GM12892 (cell line): Measurements from ENCODE around the gene HSPA12A.

ENCODE experiments used
- DNase-seq: peaks from one replicate; pipeline ENCODE4 v3.0.0; 2011; ENCODE audit not compliant: insufficient read length
- FAIRE-seq: peaks from 2 replicates; lab custom pipeline; 2011; peaks lifted over from hg19 to GRCh38; lab: Jason Lieb, UNC
- POLR2A ChIP-seq: IDR thresholded peaks from 2 replicates; pipeline ENCODE4 v1.6.1; 2011; ENCODE audit warnings: low read depth, low read length, control low read depth
- POLR2AphosphoS5 ChIP-seq: IDR thresholded peaks from 2 replicates; pipeline ENCODE4 v1.6.1; 2011; ENCODE audit warnings: low read depth, low read length, control low read depth
- TAF1 ChIP-seq: IDR thresholded peaks from 2 replicates; pipeline ENCODE4 v1.6.1; 2011; ENCODE audit warnings: low read depth, mild to moderate bottlenecking, control low read depth, low read length, borderline replicate concordance

The HSPA12A gene

GRCh38 chr10:116668018-116668417, 74.3 kb downstream of the HSPA12A start:
- DNase-seq (no peak), FAIRE-seq (no peak)

GRCh38 chr10:116667484-116667883, 74.9 kb downstream of the HSPA12A start:
- FAIRE-seq: no peak
- no peak for DNase-seq
- TF ChIP-seq TAF1 (no peak), POLR2AphosphoS5 (no peak)

More at GRCh38 chr10:116668018-116668417, 74.3 kb downstream of the HSPA12A start:
- TF ChIP-seq POLR2AphosphoS5 (no peak), TAF1 (no peak), POLR2A (no peak)

GRCh38 chr10:116665541-116666125, 76.7 kb downstream of the HSPA12A start:
- TF ChIP-seq POLR2A (no peak), POLR2AphosphoS5 (no peak), TAF1 (no peak)
- no peak for DNase-seq
- FAIRE-seq: no peak

DNA sequence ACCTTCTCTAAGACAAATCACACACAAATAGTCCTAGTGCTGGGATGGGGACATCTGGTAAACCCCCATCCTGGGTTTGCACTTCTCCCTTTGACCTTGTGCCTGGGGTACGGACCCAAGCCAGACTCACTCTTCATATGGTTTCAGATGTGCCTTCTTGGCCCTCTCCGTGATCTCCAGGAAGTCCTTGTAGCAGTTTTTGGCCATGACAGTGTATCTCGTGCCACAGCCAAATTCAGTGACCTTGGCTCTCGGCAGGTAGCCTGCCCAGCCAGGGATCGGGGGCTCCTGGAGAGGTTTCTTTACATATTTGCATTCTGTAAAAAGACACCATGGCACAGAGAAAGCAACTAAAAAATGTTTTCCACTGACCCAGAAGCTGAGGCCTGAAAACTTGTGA, 77.7 kb downstream of the HSPA12A start:
- no peak for FAIRE-seq
- TF ChIP-seq TAF1: no peak
- no peak for TF ChIP-seq POLR2AphosphoS5
- TF ChIP-seq POLR2A: no peak
- DNase-seq: no peak

- no peak for TF ChIP-seq TAF1
- TF ChIP-seq POLR2AphosphoS5: no peak
- TF ChIP-seq POLR2A: no peak
- DNase-seq (no peak), FAIRE-seq (no peak)
Measured at GRCh38 chr10:116663342-116663741, 79.0 kb downstream of the HSPA12A start.

- DNase-seq: no peak
- no peak for FAIRE-seq
- TF ChIP-seq POLR2A: no peak
- TF ChIP-seq POLR2AphosphoS5: no peak
- TF ChIP-seq TAF1: no peak
Measured at GRCh38 chr10:116660860-116661259, 81.5 kb downstream of the HSPA12A start.

DNA sequence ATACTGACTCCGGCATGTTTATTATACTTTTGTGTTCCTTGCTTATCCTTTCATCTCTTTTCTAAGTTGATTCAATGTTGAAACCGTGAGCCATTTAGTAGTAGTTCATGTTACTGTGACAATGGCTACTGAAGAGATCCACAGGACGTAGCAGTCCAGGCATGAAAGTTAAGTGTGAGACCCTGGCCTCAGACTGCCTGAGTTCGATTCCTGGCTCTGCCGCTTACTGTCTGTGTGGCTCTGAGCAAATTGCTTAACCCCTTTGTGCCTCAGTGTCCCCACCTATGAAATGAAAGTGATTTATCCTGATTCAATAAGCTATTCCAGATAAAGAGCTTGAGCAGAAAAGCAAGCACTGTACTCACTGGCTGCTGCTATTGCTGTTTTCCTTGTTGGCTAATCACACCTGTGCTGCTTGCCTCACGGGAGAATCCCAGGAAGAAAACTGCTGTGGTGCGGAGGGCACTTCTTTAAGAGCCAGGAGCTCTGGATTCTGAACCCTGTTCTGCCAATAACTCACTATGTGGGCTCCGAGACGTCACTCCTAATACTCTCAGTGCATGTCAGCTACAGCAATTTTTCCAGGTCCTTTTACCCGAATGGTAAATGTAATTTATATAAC, 83.2 kb downstream of the HSPA12A start:
- DNase-seq (no peak), FAIRE-seq (no peak)
- no peak for TF ChIP-seq TAF1

- no peak for FAIRE-seq
- TF ChIP-seq TAF1 (no peak), POLR2AphosphoS5 (no peak), POLR2A (no peak)
- DNase-seq: no peak
Measured at GRCh38 chr10:116657863-116658551, 84.4 kb downstream of the HSPA12A start.

GRCh38 chr10:116656044-116656443, 86.3 kb downstream of the HSPA12A start:
- no peak for TF ChIP-seq POLR2A
- TF ChIP-seq POLR2AphosphoS5: no peak
- TF ChIP-seq TAF1: no peak
- DNase-seq: no peak
- no peak for FAIRE-seq

GRCh38 chr10:116655568-116655967, 86.8 kb downstream of the HSPA12A start:
- DNase-seq (no peak), FAIRE-seq (no peak)
- TF ChIP-seq POLR2AphosphoS5 (no peak), TAF1 (no peak), POLR2A (no peak)

- DNase-seq (no peak), FAIRE-seq (no peak)
- TF ChIP-seq POLR2AphosphoS5 (no peak), TAF1 (no peak), POLR2A (no peak)
Measured at GRCh38 chr10:116654816-116655215, 87.5 kb downstream of the HSPA12A start.

DNA sequence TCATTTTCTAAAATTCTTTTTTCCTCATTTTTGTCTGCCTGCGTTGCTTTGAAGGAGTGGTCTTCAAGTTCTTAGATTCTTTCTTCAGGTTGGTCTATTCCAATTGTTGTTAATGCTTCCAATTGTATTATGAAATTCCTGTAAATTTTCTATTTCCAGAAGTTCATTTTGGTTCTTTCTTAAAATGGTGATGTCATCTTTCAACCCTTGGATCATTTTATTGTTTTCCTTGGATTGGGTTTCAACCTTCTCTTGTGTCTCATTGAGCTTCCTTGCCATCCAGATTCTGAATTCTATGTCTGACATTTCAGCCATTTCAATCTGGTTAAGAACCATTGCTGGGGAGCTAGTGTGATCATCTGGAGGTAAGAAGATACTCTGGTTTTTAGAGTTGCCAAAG, 88.5 kb downstream of the HSPA12A start:
- TF ChIP-seq POLR2A: no peak
- TF ChIP-seq POLR2AphosphoS5: no peak
- no peak for TF ChIP-seq TAF1
- no peak for FAIRE-seq

More for the DNA sequence above, 88.5 kb downstream of the HSPA12A start:
- DNase-seq: no peak
